ENCODE measurements around the gene CLEC14A.

Gene CLEC14A

GRCh38 chr14:38255673-38256532 lies at the start of gene CLEC14A:
Gene CLEC14A (minus strand): TSS chr14:38256093. CDS start chr14:38256022, 71 bp downstream.
- no peak for DNase-seq (ENCODE audit: low spot score)

- DNase-seq (ENCODE audit: low spot score) = no peak
These were observed 47.1 kb upstream of the CLEC14A start for GRCh38 chr14:38302966-38303365.

GRCh38 chr14:38302034-38302433 lies 46.1 kb upstream of the CLEC14A start:
- DNase-seq (ENCODE audit: low spot score) = no peak

GRCh38 chr14:38297681-38298080 lies 41.8 kb upstream of the CLEC14A start:
- DNase-seq (ENCODE audit: low spot score) = no peak

- DNase-seq (ENCODE audit: low spot score) = no peak
These were observed 36.0 kb upstream of the CLEC14A start for GRCh38 chr14:38291681-38292467.

GRCh38 chr14:38290601-38291188 lies 34.8 kb upstream of the CLEC14A start:
- no peak for DNase-seq (ENCODE audit: low spot score)

GRCh38 chr14:38286452-38286851 lies 30.6 kb upstream of the CLEC14A start:
- DNase-seq (ENCODE audit: low spot score) = no peak

- no peak for DNase-seq (ENCODE audit: low spot score)
These were observed 30.1 kb upstream of the CLEC14A start for GRCh38 chr14:38285962-38286361.

GRCh38 chr14:38282936-38283335 lies 27.0 kb upstream of the CLEC14A start:
- DNase-seq (ENCODE audit: low spot score) = no peak

- DNase-seq (ENCODE audit: low spot score) = no peak
These were observed 24.2 kb upstream of the CLEC14A start for GRCh38 chr14:38280081-38280480.

- no peak for DNase-seq (ENCODE audit: low spot score)
These were observed 23.7 kb upstream of the CLEC14A start for GRCh38 chr14:38279572-38279971.

- no peak for DNase-seq (ENCODE audit: low spot score)
These were observed 22.1 kb upstream of the CLEC14A start for GRCh38 chr14:38278035-38278434.

- DNase-seq (ENCODE audit: low spot score) = no peak
These were observed 7.0 kb upstream of the CLEC14A start for GRCh38 chr14:38262844-38263243.

GRCh38 chr14:38261620-38262019 lies 5.7 kb upstream of the CLEC14A start:
- no peak for DNase-seq (ENCODE audit: low spot score)

GRCh38 chr14:38257507-38257906 lies 1.6 kb upstream of the CLEC14A start:
- DNase-seq (ENCODE audit: low spot score) = no peak

- DNase-seq (ENCODE audit: low spot score) = no peak
These were observed 594 bp upstream of the CLEC14A start for GRCh38 chr14:38256533-38256840.

- DNase-seq (ENCODE audit: low spot score) = no peak
These were observed 553 bp downstream of the CLEC14A start for GRCh38 chr14:38255408-38255672.

GRCh38 chr14:38254571-38255407 lies 1.1 kb downstream of the CLEC14A start:
- no peak for DNase-seq (ENCODE audit: low spot score)

- no peak for DNase-seq (ENCODE audit: low spot score)
These were observed 2.2 kb downstream of the CLEC14A start for GRCh38 chr14:38253676-38254075.

- DNase-seq (ENCODE audit: low spot score) = no peak
These were observed 3.7 kb downstream of the CLEC14A start for GRCh38 chr14:38252066-38252710.

- no peak for DNase-seq (ENCODE audit: low spot score)
These were observed 5.6 kb downstream of the CLEC14A start for GRCh38 chr14:38250331-38250730.
